GM15510 (cell line): ENCODE measurements around the gene ZNF582.
A peak's percentile ranks its signal among the peaks of the same experiment; 100 is the strongest.

Experiments used
- POLR2A ChIP-seq: IDR thresholded peaks from 3 replicates; pipeline ENCODE4 v1.6.1; 2011; ENCODE audit warnings: borderline replicate concordance; ENCODE audit not compliant: insufficient read length; ENCODE audit errors: extremely low read depth

ZNF582 gene

DNA sequence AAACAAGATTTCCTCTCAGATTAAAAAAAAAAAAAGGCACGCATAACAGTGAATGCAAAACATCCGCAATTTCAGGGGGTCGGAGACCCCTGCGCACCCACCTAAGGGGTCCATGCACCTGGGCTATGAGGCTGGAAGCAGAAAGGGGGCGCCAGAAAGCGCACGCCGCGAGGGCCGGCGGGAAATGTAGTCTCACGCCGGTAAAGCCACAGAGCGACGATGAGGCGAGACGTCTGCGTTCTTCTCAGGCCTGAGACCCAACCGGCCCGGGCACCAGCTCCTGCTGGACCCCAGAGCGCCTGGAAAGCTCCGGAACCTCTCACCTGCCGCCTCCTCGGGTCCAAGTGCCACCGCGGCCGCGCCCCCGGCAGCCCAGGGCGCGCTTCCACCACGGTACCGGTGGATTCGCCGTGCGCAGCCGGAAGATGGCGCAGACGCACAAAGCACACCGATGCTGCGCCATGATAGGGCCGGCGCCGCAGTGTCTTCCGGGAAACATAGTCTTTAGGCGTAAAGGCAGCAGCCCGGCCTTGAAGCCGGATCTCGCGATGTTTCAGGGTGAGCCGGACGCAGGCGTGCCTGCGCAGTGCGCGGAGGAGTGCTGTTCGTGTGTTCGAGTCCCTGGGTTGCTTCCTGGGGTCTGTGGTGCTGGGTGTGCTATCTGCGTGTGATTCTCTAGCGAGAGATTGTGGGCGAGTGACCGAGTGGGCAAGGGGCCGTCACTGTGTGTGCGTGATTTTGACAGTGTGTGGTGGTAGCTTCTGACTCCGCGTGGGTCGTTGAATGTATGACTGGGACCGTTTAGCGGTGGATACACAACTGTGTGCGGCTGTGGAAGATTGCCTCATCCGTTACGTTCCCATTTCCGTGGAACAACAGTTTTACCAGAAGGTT is at the start of gene ZNF582:
Gene ZNF582 (minus strand): TSS at position 416 of the 894 bp plus-strand sequence. CDS start 1,782 bp downstream, outside the sequence.
- TF ChIP-seq POLR2A, result peak; percentile 50

DNA sequence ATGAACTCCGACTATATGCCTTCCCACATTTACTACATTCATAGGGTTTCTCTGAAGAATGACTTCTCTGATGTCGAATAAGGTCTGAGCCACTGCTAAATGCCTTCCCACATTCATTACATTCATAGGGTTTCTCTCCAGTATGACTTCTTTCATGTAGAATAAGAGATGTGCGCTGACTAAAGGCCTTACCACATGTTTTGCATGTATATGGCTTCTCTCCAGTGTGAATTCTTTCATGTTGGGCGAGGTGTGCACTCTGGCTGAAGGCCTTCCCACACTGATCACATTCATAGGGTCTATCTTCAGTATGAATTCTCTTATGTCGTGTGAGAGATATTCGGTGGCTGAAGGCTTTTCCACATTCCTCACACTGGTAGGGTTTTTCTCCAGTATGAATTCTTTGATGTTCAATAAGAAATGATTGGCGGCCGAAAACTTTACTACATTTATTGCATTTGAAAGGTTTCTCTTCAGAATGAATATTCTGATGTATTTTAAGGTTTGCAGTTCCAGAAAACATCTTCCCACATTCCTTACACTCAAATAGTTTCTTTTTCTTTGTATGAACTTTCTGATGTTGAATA is 48.0 kb upstream of the ZNF582 start:
- no peak for TF ChIP-seq POLR2A

DNA sequence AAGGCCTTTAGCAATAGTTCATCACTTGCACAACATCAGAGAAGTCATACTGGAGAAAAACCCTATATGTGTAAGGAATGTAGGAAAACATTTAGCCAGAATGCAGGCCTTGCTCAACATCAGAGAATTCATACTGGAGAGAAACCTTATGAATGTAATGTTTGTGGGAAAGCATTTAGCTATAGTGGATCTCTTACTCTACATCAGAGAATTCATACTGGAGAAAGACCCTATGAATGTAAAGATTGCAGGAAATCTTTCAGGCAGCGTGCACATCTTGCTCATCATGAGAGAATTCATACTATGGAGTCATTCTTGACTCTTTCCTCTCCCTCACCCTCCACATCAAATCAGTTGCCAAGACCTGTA is 30.6 kb upstream of the ZNF582 start:
- no peak for TF ChIP-seq POLR2A

DNA sequence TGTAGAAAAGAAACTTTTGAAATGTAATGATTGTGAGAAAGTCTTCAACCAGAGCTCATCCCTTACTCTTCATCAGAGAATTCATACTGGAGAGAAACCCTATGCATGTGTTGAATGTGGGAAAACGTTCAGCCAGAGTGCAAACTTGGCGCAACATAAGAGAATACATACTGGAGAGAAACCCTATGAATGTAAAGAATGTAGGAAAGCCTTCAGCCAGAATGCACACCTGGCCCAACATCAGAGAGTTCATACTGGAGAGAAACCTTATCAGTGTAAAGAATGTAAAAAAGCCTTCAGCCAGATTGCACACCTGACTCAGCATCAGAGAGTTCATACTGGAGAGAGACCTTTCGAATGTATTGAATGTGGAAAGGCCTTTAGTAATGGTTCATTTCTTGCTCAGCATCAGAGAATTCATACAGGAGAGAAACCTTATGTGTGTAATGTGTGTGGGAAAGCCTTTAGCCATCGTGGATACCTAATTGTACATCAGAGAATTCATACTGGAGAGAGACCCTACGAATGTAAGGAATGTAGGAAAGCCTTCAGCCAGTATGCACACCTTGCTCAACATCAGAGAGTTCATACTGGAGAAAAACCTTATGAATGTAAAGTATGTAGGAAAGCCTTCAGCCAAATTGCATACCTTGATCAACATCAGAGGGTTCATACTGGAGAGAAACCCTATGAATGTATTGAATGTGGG is 30.1 kb upstream of the ZNF582 start:
- no peak for TF ChIP-seq POLR2A

DNA sequence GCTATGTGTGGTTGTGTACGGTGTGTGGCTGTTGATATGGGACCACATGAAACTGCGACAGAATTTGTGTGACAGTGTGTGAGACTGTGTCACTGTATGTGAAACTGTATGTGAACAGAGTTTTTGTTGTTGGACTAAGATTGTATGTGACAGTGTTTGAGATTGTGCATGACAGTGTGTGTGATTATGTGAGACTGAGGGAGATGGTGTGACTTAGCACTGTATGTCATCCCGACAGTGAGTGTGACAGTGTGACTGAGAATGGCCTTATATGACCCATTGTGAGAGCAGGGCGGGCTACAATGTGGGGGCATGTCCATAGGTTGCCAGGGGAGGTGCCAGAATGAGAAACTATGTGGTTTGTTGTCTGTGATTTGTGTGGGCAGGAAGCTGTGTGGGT is 11.7 kb upstream of the ZNF582 start:
- no peak for TF ChIP-seq POLR2A

DNA sequence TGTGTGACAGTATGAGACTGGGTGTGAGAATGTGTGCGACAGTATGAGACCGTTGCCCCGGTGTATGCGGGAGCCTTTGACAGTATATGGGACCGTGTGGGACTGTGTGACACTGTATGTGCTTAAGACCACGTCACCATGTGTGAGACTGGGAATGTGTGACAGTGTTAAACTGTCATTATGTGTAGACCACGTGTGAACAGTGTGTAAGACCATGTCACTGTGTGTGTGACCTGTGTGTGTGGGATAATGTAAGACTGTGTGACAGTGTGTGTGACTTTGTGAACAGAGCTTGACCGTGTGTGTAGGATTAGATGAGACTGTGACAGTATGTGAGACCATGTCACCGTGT is 11.3 kb upstream of the ZNF582 start:
- TF ChIP-seq POLR2A, result no peak

DNA sequence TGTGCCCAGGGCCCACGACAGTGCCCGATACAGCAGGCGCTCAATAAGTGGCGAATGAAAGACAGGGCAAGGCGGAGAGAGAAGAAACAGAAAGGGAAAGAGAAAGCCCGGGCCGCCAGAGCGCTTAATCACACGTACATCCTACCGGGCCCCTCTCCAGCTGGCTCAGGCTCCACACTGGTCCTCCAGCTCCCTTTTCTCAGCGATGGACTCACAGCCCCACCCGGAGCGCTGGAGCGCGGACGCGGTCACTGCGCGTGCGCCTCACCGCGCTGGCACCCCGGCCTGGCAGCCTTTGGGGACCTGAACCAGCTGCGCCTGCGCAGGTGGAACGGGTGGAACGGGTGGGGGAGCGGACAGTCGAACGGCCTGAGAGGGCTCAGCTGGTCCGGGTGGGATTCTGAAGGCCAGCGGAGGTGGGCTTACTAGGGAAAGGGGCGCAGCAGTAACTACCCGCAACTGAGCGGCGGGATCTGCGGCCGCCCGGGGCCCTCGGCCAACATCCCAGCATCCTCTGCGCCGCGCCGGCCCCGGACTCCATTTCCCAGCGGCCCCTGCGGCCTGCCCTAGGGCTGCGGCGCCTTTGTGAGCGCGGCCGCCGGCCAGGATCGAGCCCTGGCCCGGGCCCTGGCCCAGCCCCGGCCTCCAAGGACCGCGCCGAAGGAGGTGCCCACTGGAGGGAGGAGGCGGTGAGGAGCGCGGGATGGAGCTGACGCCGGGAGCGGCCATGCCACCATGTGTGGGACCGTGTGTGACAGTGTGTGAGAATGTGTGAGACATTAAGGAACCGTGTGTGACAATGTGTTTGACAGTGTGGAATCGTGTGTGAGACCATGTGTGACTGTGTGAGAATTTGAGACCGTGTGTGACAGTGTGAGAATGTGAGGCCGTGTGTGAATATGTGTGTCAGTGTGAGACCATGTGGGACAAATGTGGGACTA is 10.7 kb upstream of the ZNF582 start, which contains the start of gene ZNF583:
Gene ZNF583 (plus strand): TSS at position 569 of the 941 bp plus-strand sequence. CDS start 2,783 bp downstream, outside the sequence.
- peak; percentile 47 for TF ChIP-seq POLR2A

DNA sequence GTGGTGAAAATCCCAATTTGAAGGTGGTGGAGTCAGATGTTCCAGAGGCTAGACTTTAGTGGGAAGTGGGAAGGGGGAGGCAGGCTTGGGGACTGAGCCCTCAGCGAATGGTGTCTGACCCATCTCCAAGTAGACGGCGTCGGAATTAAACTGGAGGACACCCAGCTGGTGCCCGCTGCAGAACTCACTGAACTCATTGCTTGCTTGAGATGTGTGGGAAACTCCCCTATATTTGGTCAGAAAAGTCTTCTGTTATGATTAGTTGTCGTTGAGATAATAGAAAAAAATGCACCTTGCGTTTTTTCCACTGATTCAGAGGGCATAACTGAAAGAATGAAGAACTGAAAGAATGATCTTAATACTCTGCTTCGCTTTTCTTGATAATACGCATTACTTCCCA is 9.9 kb upstream of the ZNF582 start:
- TF ChIP-seq POLR2A, result no peak

DNA sequence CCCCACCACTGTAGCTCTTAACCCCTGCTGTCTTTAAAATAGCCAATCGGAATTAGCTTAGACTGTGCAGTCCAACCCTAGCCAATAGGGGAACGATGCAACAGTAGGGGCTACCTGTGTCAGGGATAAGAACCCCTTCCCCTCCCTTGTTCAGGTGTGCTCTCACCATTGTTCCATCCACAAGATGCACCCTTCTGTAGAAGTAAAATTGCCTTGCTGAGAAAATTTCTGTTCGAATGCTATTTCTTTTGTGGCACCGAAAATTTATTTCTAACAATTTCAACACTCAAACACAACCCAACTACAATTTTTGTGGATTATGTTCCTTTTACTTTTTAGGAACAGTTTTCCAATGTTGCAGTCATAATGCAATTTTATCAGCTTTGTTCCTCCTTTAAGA is 7.2 kb upstream of the ZNF582 start:
- TF ChIP-seq POLR2A, result no peak

DNA sequence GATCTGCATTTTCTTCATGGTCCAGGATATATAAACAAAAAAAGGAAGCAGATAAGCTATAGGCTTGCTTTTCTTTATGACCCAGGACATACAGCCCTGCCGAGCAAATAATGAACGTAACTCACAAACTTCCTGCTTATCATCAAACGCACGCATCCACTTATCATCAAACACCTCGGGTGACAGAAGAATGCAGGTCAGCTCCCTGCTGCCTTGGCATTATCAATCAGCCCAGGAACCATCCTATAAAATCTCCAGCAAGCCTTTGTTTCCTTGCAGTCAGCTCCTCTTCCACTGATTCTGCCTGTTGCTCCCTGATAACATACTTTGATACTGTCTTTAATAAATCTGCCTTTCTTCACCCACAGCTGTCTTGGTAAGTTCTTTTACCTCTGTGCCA is 5.5 kb upstream of the ZNF582 start:
- TF ChIP-seq POLR2A, result no peak

DNA sequence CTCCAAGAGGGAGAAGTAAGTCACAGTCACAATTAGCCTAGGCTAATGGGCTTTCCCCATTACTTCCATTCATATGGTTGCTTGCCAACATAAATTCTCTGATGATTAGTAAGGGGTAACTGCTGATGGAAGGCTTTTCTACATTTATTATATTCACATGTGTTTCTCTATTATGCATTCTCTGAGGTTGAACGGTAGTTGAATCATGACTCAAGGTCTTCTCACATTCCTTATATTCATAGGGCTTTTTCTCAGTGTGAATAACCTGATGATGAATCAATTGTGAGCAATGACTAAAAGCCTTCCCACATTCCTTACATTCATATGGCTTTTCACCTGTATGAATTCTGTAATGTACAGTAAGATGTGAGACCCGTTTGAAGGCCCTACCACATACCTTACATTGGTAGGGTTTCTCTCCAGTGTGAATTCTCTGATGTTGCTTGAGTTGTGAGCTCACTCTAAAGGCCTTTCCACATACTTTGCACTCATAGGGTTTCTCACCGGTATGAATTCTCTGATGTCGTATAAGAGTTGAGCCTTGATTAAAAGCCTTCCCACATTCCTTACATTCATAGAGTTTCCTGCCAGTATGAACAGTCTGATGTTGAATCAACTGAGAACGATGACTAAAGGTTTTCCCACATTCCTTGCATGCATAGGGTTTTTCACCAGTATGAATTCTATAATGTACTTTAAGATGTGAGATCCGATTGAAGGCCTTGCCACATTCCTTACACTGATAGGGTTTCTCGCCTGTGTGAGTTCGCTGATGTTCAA is 9.3 kb downstream of the ZNF582 start:
- no peak for TF ChIP-seq POLR2A

DNA sequence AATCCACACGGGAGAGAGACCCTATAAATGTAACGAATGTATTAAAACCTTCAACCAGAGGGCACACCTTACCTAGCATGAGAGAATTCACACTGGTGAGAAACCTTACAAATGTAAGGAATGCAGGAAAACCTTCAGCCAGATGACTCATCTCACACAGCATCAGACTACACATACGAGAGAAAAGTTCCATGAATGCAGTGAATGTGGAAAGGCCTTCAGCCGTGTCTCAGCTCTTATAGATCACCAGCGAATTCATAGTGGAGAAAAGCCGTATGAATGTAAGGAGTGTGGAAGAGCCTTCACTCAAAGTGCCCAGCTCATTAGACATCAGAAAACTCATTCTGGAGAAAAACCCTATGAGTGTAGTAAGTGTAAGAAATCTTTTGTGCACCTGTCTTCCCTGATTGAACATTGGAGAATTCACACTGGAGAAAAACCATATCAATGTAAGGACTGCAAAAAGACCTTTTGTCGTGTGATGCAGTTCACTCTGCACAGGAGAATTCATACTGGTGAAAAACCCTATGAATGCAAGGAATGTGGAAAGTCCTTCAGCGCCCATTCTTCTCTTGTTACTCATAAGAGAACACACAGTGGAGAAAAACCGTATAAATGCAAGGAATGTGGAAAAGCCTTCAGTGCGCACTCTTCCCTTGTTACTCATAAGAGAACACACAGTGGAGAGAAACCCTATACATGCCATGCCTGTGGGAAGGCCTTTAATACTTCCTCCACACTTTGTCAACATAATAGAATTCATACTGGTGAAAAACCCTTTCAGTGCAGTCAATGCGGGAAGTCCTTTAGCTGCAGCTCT is 16.0 kb downstream of the ZNF582 start:
- TF ChIP-seq POLR2A, result no peak

DNA sequence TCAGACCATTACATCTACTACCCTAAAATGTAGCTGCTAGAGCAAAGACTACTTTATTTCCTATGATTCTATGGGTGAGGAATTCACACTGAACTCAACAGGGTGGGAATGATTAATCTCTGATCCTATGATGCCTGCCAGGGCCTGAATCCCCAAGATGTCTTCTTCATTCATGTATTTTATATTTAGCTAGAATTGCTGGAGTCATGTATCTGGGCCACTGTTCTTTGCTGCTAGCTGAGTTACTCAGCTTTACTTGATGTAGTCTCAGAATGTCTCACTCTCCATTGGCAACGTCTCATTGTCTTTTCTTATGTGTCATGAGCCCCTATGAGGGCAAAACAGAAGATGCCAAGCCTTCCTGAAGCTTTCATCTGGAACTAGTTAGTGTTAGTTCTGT is 21.1 kb downstream of the ZNF582 start:
- TF ChIP-seq POLR2A, result no peak
